ENCODE data around the gene COL13A1. TPM values are rescaled to one million over a fixed set of nuclear protein-coding genes. Genes with fewer than 3 reads are reported as not detected.

The COL13A1 gene
- total RNA-seq, 1 donor from 2014 or later = 9.5 TPM

- no peak overlapping the region for H3K4me3 Mint-ChIP-seq
- no peaks in the 10 kb centered on the region for H3K27me3 Mint-ChIP-seq (ENCODE audit: low read depth)
- TF ChIP-seq CTCF (conservative IDR thresholded peaks at IDR 0.05) = no peak
- H3K27ac Mint-ChIP-seq (ENCODE audit: unreplicated experiment) = no peak overlapping the region
- H3K9me3 Mint-ChIP-seq = no peaks in the 10 kb centered on the region
- H3K36me3 Mint-ChIP-seq (ENCODE audit: low read depth) = no peaks in the 10 kb centered on the region
- peaks cover 15% of the 10 kb centered on the region for H3K4me1 Mint-ChIP-seq
- DNase-seq (ENCODE audit: low read depth, low spot score) = no peak
These were observed 91.1 kb downstream of the COL13A1 start for GRCh38 chr10:69892816-69893215.

GRCh38 chr10:69893271-69893900 is 91.7 kb downstream of the COL13A1 start:
- peaks cover 16% of the 10 kb centered on the region for H3K4me1 Mint-ChIP-seq
- no peak overlapping the region for H3K27ac Mint-ChIP-seq (ENCODE audit: unreplicated experiment)
- H3K36me3 Mint-ChIP-seq (ENCODE audit: low read depth) = no peaks in the 10 kb centered on the region
- TF ChIP-seq CTCF (conservative IDR thresholded peaks at IDR 0.05) = no peak
- H3K4me3 Mint-ChIP-seq = no peak overlapping the region
- H3K9me3 Mint-ChIP-seq = no peaks in the 10 kb centered on the region
- no peak for DNase-seq (ENCODE audit: low read depth, low spot score)
- H3K27me3 Mint-ChIP-seq (ENCODE audit: low read depth) = no peaks in the 10 kb centered on the region

GRCh38 chr10:69894156-69894555 is 92.5 kb downstream of the COL13A1 start:
- Mint-ChIP-seq H3K27me3 (ENCODE audit: low read depth) (no peaks in the 10 kb centered on the region), H3K27ac (ENCODE audit: unreplicated experiment) (no peak overlapping the region), H3K9me3 (no peaks in the 10 kb centered on the region), H3K36me3 (ENCODE audit: low read depth) (no peaks in the 10 kb centered on the region), H3K4me3 (no peak overlapping the region), H3K4me1 (peaks cover 23% of the 10 kb centered on the region)
- DNase-seq (ENCODE audit: low read depth, low spot score) = no peak
- TF ChIP-seq CTCF (conservative IDR thresholded peaks at IDR 0.05) = no peak

- Mint-ChIP-seq H3K9me3 (no peaks in the 10 kb centered on the region), H3K27me3 (ENCODE audit: low read depth) (peaks cover 3% of the 10 kb centered on the region), H3K4me3 (no peak overlapping the region), H3K27ac (ENCODE audit: unreplicated experiment) (no peak overlapping the region), H3K36me3 (ENCODE audit: low read depth) (no peaks in the 10 kb centered on the region), H3K4me1 (peaks cover 35% of the 10 kb centered on the region)
- TF ChIP-seq CTCF (conservative IDR thresholded peaks at IDR 0.05) = no peak
- DNase-seq (ENCODE audit: low read depth, low spot score) = no peak
These were observed 94.1 kb downstream of the COL13A1 start for GRCh38 chr10:69895759-69896158.

GRCh38 chr10:69896606-69897231 is 95.0 kb downstream of the COL13A1 start:
- no peak for DNase-seq (ENCODE audit: low read depth, low spot score)
- Mint-ChIP-seq H3K36me3 (ENCODE audit: low read depth) (no peaks in the 10 kb centered on the region), H3K27me3 (ENCODE audit: low read depth) (peaks cover 3% of the 10 kb centered on the region), H3K9me3 (no peaks in the 10 kb centered on the region), H3K4me1 (peaks cover 41% of the 10 kb centered on the region), H3K27ac (ENCODE audit: unreplicated experiment) (peak overlapping the region; percentile 9), H3K4me3 (no peak overlapping the region)
- TF ChIP-seq CTCF (conservative IDR thresholded peaks at IDR 0.05) = no peak

Measured in neural crest cell (in vitro differentiated cells).